Gastroesophageal sphincter (tissue), 3 donors: Measurements from ENCODE around the gene MAPK1.

ENCODE experiments used
- EP300 ChIP-seq: sonication (generic); formaldehyde crosslinking; IDR thresholded peaks from one replicate; pipeline ENCODE4 v1.6.1; 2017; ENCODE audit warnings: antibody characterized with exemption, mild to moderate bottlenecking
- POLR2A ChIP-seq, 2 donors: fragments of 450-650 bp; IDR thresholded peaks; one replicate each; pipeline ENCODE4 v1.6.1; 2017; ENCODE audit warnings: antibody characterized with exemption in 2 of 2, mild to moderate bottlenecking in 2 of 2, moderate library complexity in 1 of 2
- POLR2AphosphoS5 ChIP-seq: sonication (generic); formaldehyde crosslinking; IDR thresholded peaks from one replicate; pipeline ENCODE4 v1.6.1; 2017; ENCODE audit warnings: antibody characterized with exemption
- TF ChIP-seq, protein P1 (sequence below), 4 experiments: fragments of 200-600 bp in 2 of 4; fragments of 450-650 bp in 2 of 4; sonication (generic) in 1 of 4; IDR thresholded peaks; one replicate each; pipeline ENCODE4 v1.5.1; 2017 to 2019; ENCODE audit warnings: antibody characterized with exemption in 4 of 4, mild to moderate bottlenecking in 2 of 4, moderate library complexity in 2 of 4

DNA sequence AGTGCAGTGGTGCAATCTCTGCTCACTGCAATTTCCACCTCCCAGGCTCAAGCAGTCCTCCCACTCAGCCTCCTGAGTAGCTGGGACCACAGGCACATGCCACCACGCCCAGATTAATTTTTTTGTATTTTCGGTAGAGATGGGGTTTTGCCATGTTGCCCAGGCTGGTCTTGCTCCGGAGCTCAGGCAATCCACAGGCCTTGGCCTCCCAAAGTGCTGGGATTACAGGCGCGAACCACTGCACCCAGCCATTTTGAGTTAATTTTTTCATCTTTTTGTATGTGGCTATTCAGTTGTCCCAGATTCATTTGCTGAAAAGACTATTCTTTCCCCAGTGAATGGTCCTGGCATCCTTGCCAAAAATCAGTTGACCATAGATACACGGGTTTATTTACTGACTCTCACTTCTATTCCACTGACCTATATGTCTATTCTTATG lies 63.6 kb downstream of the MAPK1 start:
- TF ChIP-seq, protein P1, sequence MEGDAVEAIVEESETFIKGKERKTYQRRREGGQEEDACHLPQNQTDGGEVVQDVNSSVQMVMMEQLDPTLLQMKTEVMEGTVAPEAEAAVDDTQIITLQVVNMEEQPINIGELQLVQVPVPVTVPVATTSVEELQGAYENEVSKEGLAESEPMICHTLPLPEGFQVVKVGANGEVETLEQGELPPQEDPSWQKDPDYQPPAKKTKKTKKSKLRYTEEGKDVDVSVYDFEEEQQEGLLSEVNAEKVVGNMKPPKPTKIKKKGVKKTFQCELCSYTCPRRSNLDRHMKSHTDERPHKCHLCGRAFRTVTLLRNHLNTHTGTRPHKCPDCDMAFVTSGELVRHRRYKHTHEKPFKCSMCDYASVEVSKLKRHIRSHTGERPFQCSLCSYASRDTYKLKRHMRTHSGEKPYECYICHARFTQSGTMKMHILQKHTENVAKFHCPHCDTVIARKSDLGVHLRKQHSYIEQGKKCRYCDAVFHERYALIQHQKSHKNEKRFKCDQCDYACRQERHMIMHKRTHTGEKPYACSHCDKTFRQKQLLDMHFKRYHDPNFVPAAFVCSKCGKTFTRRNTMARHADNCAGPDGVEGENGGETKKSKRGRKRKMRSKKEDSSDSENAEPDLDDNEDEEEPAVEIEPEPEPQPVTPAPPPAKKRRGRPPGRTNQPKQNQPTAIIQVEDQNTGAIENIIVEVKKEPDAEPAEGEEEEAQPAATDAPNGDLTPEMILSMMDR (IDR thresholded peaks at IDR 0.05) = no peak
- TF ChIP-seq POLR2A (IDR thresholded peaks at IDR 0.05) (no peak), EP300 (no peak), POLR2AphosphoS5 (no peak)
